Activated CD4-positive, alpha-beta T cell treated with anti-CD3 and anti-CD28 coated beads, Interleukin-10, Interleukin-2, amounts not matched to agents 100 ng/mL and 50 ng/mL, durations not matched to agents 16 hours and 8 hours (primary cell): ENCODE measurements around the gene MICAL3.
"Not testable (repeated sequence)": the region's sequence is repeated elsewhere in the genome, so short reads cannot be mapped to it uniquely, and the experiment has no call there.

Experiments
- DNase-seq: peaks from one replicate; pipeline ENCODE4 v3.0.0-alpha.2; 2020

The MICAL3 gene

DNA sequence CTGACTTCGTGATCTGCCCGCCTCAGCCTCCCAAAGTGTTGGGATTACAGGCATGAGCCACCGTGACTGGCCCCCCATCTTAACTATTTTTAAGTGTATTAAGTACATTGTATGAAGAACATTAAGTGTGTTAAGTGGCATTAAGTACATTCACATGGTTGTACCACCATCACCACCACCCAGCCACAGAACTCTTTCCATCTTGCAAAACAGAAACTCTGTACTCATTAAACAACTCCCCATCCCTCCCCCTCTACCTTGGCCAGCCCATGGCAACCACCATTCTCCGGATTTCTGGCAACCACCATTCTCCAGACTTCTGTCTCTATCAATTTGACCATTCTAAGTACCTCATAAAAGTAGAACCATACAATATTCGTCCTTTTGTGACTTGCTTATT, 35.6 kb upstream of the MICAL3 start:
- DNase-seq = no peak

GRCh38 chr22:18059473-18059872, 35.1 kb upstream of the MICAL3 start:
- no peak for DNase-seq

GRCh38 chr22:18059094-18059417, 34.7 kb upstream of the MICAL3 start:
- DNase-seq = no peak

DNA sequence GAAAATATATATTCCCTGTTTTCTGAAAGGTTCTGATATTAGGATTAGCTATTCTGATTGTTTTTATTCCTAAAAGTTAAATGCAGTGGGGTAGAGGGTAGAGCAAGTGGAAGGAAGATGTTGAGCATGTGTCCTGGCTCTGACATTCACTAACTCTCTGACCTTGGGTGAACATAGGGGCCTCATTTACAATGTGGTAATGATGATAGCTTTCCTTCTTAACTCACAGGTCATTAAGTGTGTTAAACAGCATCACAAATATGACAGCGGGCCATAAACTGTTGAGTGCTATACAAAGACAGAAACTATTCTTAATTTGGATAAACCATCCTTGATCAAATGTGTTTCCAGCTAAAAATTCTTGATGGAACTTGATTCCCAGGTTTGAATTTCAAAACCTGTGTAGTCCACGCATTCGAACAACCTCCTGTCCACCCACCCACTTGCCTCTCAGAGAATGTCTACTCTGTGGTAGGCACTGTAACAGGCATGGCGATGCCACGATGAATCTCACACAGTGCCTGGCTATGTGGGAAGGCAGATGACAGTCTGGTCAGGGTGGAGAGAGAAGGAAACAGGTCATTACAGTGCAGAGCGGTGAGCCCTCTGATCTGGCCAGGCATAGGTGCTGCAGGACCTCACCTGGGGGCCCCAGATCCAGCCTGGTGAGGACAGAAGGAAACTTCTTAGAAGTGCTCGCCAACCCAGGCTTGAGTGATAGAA, 34.2 kb upstream of the MICAL3 start:
- no peak for DNase-seq

- DNase-seq = no peak
These were observed 33.3 kb upstream of the MICAL3 start for GRCh38 chr22:18057568-18058209.

- DNase-seq = no peak
These were observed 32.6 kb upstream of the MICAL3 start for GRCh38 chr22:18056807-18057474.

- DNase-seq = no peak
These were observed 31.9 kb upstream of the MICAL3 start for GRCh38 chr22:18056161-18056666.

GRCh38 chr22:18055619-18056160, 31.3 kb upstream of the MICAL3 start:
- DNase-seq = no peak

DNA sequence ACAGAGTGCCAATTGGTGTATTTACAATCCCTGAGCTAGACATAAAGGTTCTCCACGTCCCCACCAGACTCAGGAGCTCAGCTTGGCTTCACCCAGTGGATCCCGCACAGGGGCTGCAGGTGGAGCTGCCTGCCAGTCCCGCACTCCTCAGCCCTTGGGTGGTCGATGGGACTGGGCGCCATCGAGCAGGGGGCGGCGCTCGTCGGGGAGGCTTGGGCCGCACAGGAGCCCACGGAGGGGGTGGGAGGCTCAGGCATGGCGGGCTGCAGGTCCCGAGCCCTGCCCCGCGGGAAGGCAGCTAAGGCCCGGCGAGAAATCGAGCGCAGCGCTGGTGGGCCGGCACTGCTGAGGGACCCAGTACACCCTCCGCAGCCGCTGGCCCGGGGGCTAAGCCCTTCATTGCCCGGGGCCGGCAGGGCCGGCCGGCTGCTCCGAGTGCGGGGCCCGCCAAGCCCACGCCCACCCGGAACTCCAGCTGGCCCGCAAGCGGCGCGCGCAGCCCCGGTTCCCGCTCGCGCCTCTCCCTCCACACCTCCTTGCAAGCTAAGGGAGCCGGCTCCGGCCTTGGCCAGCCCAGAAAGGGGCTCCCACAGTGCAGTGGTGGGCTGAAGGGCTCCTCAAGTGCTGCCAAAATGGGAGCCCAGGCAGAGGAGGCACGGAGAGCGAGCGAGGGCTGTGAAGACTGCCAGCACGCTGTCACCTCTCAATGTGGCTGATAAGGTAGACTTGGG, 29.0 kb upstream of the MICAL3 start:
- not testable (repeated sequence) for DNase-seq

- DNase-seq = not testable (repeated sequence)
These were observed 26.8 kb upstream of the MICAL3 start for GRCh38 chr22:18051113-18051512.

DNA sequence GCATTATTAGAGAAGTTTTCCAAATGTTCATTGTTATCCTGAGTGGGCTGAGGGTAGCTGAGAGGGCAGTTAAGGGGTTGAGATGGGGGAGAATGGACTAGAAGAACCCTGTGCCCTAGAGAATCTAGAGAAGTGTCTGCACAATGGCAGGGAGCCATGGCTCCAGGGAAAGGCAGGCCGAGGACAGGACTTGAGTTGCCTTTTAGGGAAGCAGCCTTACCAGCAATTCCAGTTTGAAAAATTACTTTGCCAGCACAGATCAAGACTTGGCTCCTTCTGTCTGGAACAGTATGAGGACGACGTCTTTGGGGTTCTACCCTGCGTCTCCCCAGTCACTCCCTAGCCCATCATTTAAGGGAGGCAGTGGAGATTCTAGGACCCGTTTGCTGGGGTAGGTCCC, 25.7 kb upstream of the MICAL3 start:
- no peak for DNase-seq

GRCh38 chr22:18048441-18048898, 24.1 kb upstream of the MICAL3 start:
- DNase-seq = no peak

DNA sequence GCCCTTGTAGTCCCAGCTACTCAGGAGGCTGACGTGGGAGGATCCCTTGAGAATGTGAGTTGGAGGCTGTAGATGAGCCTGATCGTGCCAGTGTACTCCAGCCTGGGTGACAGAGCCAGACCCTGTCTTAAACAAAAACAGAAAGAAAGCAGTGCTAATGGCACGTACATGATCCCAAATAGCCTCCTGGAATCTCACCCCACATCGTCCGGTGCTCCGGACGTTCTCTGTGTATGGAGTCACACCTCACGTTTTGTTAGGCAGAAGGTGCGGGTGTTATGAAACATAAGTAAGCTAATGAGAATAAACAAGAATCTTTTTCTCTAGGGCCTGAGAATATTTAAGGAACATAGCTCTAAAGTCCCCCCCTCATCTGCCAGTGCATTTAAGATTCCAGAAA, 23.7 kb upstream of the MICAL3 start:
- DNase-seq = no peak

- no peak for DNase-seq
These were observed 21.4 kb upstream of the MICAL3 start for GRCh38 chr22:18045794-18046193.

- DNase-seq = no peak
These were observed 20.3 kb upstream of the MICAL3 start for GRCh38 chr22:18044548-18045271.

GRCh38 chr22:18042685-18043084, 18.3 kb upstream of the MICAL3 start:
- DNase-seq = no peak

- not testable (repeated sequence) for DNase-seq
These were observed 16.5 kb upstream of the MICAL3 start for GRCh38 chr22:18040898-18041297.

- no peak for DNase-seq
These were observed 11.4 kb upstream of the MICAL3 start for GRCh38 chr22:18035751-18036150.

GRCh38 chr22:18034076-18034475, 9.7 kb upstream of the MICAL3 start:
- DNase-seq = no peak

- DNase-seq = no peak
These were observed 9.0 kb upstream of the MICAL3 start for GRCh38 chr22:18033204-18033998.

GRCh38 chr22:18032455-18033101, 8.2 kb upstream of the MICAL3 start:
- DNase-seq = no peak
